ENCODE data around the gene ZNF268.

The ZNF268 gene

GRCh38 chr12:133204264-133204603, 22.9 kb downstream of the ZNF268 start:
- FAIRE-seq (no peak), DNase-seq (ENCODE audit: insufficient read length, low spot score) (no peak)
- no peak for TF ChIP-seq CTCF (IDR thresholded peaks at IDR 0.05; ENCODE audit: insufficient read depth, missing control alignments)

GRCh38 chr12:133206390-133206789, 25.1 kb downstream of the ZNF268 start:
- no peak for DNase-seq (ENCODE audit: insufficient read length, low spot score)
- FAIRE-seq = no peak
- no peak for TF ChIP-seq CTCF (IDR thresholded peaks at IDR 0.05; ENCODE audit: insufficient read depth, missing control alignments)

GRCh38 chr12:133215724-133216123, 34.4 kb downstream of the ZNF268 start:
- no peak for TF ChIP-seq CTCF (IDR thresholded peaks at IDR 0.05; ENCODE audit: insufficient read depth, missing control alignments)
- FAIRE-seq = no peak
- no peak for DNase-seq (ENCODE audit: insufficient read length, low spot score)

GRCh38 chr12:133217219-133217618, 35.9 kb downstream of the ZNF268 start:
- DNase-seq (ENCODE audit: insufficient read length, low spot score) (no peak), FAIRE-seq (no peak)
- no peak for TF ChIP-seq CTCF (IDR thresholded peaks at IDR 0.05; ENCODE audit: insufficient read depth, missing control alignments)

- FAIRE-seq = no peak
- TF ChIP-seq CTCF (IDR thresholded peaks at IDR 0.05; ENCODE audit: insufficient read depth, missing control alignments) = no peak
- no peak for DNase-seq (ENCODE audit: insufficient read length, low spot score)
Measured at GRCh38 chr12:133220521-133220920, 39.2 kb downstream of the ZNF268 start.

GRCh38 chr12:133221241-133221640, 39.9 kb downstream of the ZNF268 start:
- FAIRE-seq (no peak), DNase-seq (ENCODE audit: insufficient read length, low spot score) (no peak)
- TF ChIP-seq CTCF (IDR thresholded peaks at IDR 0.05; ENCODE audit: insufficient read depth, missing control alignments) = no peak

- FAIRE-seq = no peak
- DNase-seq (ENCODE audit: insufficient read length, low spot score) = no peak
- no peak for TF ChIP-seq CTCF (IDR thresholded peaks at IDR 0.05; ENCODE audit: insufficient read depth, missing control alignments)
Measured at GRCh38 chr12:133222211-133222610, 40.9 kb downstream of the ZNF268 start.
